AG04450 (cell line): ENCODE measurements around the gene FFAR4. TPM values are rescaled to one million over a fixed set of nuclear protein-coding genes. Genes with fewer than 3 reads are reported as not detected.
"Not testable (repeated sequence)": the region's sequence is repeated elsewhere in the genome, so short reads cannot be mapped to it uniquely, and the experiment has no call there.

ENCODE experiments used
- CTCF ChIA-PET: fragments of 300-600, 350-600 bp; formaldehyde crosslinking; extraction: SDS; loops from one replicate; lab custom pipeline; 2022; ENCODE audit warnings: antibody characterized with exemption, inconsistent platforms; lab: Charles Lee
- POLR2A ChIA-PET: fragments of 350-600 bp; formaldehyde crosslinking; extraction: SDS; loops from one replicate; lab custom pipeline; 2021; ENCODE audit warnings: antibody characterized with exemption, inconsistent platforms; lab: Yijun Ruan, JAX
- DNase-seq: peaks from one replicate; pipeline ENCODE4 v3.0.0-alpha.2; 2011; ENCODE audit warnings: low read depth, low spot score
- H3K27ac ChIP-seq: one replicate; pipeline ENCODE4 v1.5.1; 2012; ENCODE audit warnings: low read depth, low read length, control low read depth
- H3K27me3 ChIP-seq: one replicate; pipeline ENCODE4 v1.6.0; 2012; ENCODE audit warnings: low read length; ENCODE audit not compliant: control insufficient read depth, insufficient read depth
- H3K4me3 ChIP-seq: 2 replicates; pipeline ENCODE4 v1.5.1; 2011; ENCODE audit warnings: mild to moderate bottlenecking, low read depth, low read length, control low read depth
- H3K9me3 ChIP-seq: 2 replicates; pipeline ENCODE4 v1.5.1; 2012; ENCODE audit warnings: low read length; ENCODE audit not compliant: control insufficient read depth, insufficient read depth
- CTCF ChIP-seq: IDR thresholded peaks from 2 replicates; pipeline ENCODE4 v1.5.1; 2011; ENCODE audit warnings: low read depth, low read length, control low read depth, inconsistent platforms
- polyA plus RNA-seq: library from polyadenylated mRNA; depleted of rRNA; stranded (reverse); fragments of >200 nt; gene quantifications from 2 replicates; pipeline ENCODE4 v1.2.3, GENCODE V29; 2011

The FFAR4 gene
- polyA plus RNA-seq, 1 experiment: not detected

- H3K27me3 ChIP-seq: peaks cover 4% of the 10 kb centered on the region
- POLR2A ChIA-PET: no interaction called here
- no peak for TF ChIP-seq CTCF
- peak overlapping the region; percentile 31 for H3K4me3 ChIP-seq
- CTCF ChIA-PET: interaction anchor here (0.7 to 3.4 kb wide), 16 partner anchors 9 to 145 kb away, joined by 3 to 37 read pairs (median 5); no protein-coding TSS in a partner anchor
- DNase-seq: no peak
- H3K9me3 ChIP-seq: no peaks in the 10 kb centered on the region
- H3K27ac ChIP-seq: no peak overlapping the region
Measured at GRCh38 chr10:93542358-93542791, 24.1 kb upstream of the FFAR4 start.

- H3K9me3 ChIP-seq, POLR2A ChIA-PET, CTCF ChIA-PET, DNase-seq, H3K27ac ChIP-seq, H3K27me3 ChIP-seq, H3K4me3 ChIP-seq: not testable (repeated sequence)
Measured at GRCh38 chr10:93546995-93547394, 19.5 kb upstream of the FFAR4 start.

GRCh38 chr10:93547522-93547921 lies 18.9 kb upstream of the FFAR4 start:
- CTCF ChIA-PET: no interaction called here
- no peak for DNase-seq

GRCh38 chr10:93548376-93549071 lies 17.9 kb upstream of the FFAR4 start:
- Histone ChIP-seq H3K27me3 (no peaks in the 10 kb centered on the region), H3K4me3 (no peak overlapping the region), H3K27ac (peak overlapping the region; percentile 57), H3K9me3 (no peaks in the 10 kb centered on the region)
- ChIA-PET POLR2A (no interaction called here), CTCF (no interaction called here)
- no peak for TF ChIP-seq CTCF
- no peak for DNase-seq

More at GRCh38 chr10:93547522-93547921, 18.9 kb upstream of the FFAR4 start:
- Histone ChIP-seq H3K27me3 (peaks cover 4% of the 10 kb centered on the region), H3K4me3 (no peak overlapping the region), H3K9me3 (no peaks in the 10 kb centered on the region), H3K27ac (no peak overlapping the region)
- no peak for TF ChIP-seq CTCF
- POLR2A ChIA-PET: no interaction called here

- Histone ChIP-seq H3K4me3 (no peak overlapping the region), H3K9me3 (no peaks in the 10 kb centered on the region), H3K27me3 (no peaks in the 10 kb centered on the region), H3K27ac (no peak overlapping the region)
- no peak for DNase-seq
- POLR2A ChIA-PET: no interaction called here
- no peak for TF ChIP-seq CTCF
- CTCF ChIA-PET: interaction anchor here (1.8 kb wide), 2 partner anchors 8 to 171 kb away, joined by 4 to 6 read pairs; no protein-coding TSS in a partner anchor
Measured at GRCh38 chr10:93550606-93551005, 15.9 kb upstream of the FFAR4 start.
